Measurements from ENCODE around the gene MLPH. TPM values are rescaled to one million over a fixed set of nuclear protein-coding genes. Genes with fewer than 3 reads are reported as not detected.

The MLPH gene
- total and polyA plus RNA-seq, 2 of the 13 experiments (the other 11 are each of a cell fraction or from before 2014, with no cell fraction given) = 0.12 TPM; not detected in 1

DNA sequence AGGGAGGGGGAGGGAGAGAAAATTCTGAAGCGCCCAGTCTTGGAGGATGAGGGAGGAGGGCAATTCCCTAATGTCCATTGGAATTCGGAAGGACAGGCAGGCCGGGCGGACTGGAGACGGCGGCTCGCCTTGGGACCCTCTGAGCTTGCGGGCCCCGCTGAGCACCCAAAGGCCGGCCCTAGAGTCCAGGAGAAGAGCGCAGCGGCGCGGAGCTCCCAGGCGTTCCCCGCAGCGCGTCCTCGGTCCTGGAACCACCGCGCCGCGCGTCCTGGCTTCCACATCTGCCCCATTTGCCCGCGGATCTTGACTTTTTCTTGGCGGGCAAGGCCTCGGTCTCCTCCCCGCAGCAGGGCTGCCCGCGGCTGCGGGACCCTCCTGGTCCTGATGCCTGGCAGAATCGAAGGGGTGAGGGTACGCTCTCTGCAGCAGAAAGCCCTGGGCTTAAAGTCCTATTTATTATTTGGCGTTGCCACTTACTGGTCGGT is 675 bp upstream of the MLPH start:
- BruUV-seq (replicated peaks) = no TSS peak
- Histone ChIP-seq H4K20me1 (ENCODE audit: insufficient read depth, low read length) (no peaks in the 10 kb centered on the region), H2AFZ (ENCODE audit: low read length) (no peak overlapping the region), H3K4me1 (ENCODE audit: insufficient read depth, low read length) (peaks cover 11% of the 10 kb centered on the region; the same call in 1 of the 2 replicates), H3K9me3 (ENCODE audit: low read length) (peaks cover 12% of the 10 kb centered on the region), H3K79me2 (ENCODE audit: insufficient read depth, low read length) (no peaks in the 10 kb centered on the region), H3K27me3 (ENCODE audit: control insufficient read depth in 1 of 2, insufficient read depth in 2 of 2, low read length in 2 of 2) (peaks cover 0 to 50% of the 10 kb centered on the region in 2 experiments; a peak in 4 of 5 replicates), H3K27ac (ENCODE audit: extremely low read length, insufficient read depth, low read length) (no peak overlapping the region), H3K9ac (ENCODE audit: insufficient read depth, low read depth, low read length) (no peak overlapping the region), H3K4me3 (replicated peaks in 1 of 3; ENCODE audit: insufficient read depth in 1 of 3, low read depth in 2 of 3, low read length in 3 of 3) (no peak overlapping the region), H3K4me2 (ENCODE audit: low read depth, low read length) (no peak overlapping the region), H3K36me3 (replicated peaks in 1 of 2; ENCODE audit: control insufficient read depth in 1 of 2, insufficient read depth in 2 of 2, low read length in 2 of 2) (no peaks in the 10 kb centered on the region)
- POLR2A ChIA-PET = no interaction called here
- intact Hi-C loops (cut with micrococcal nuclease; ENCODE audit: unreplicated experiment) = no loop called here
- DNase-seq (ENCODE audit: low spot score) = no peak
- FAIRE-seq = no peak
- CTCF ChIA-PET (ENCODE audit: low intra/inter-chr PET ratio, low total read pairs) = no interaction called here
- TF ChIP-seq CEBPB (IDR thresholded peaks at IDR 0.05; ENCODE audit: borderline replicate concordance, low read depth, low read length) (no peak), AKAP8 (CRISPR knock-in tag; IDR thresholded peaks at IDR 0.05) (no peak), ZNF136 (CRISPR knock-in tag; IDR thresholded peaks at IDR 0.05; ENCODE audit: low read depth) (no peak), POLR2G (IDR thresholded peaks at IDR 0.05; ENCODE audit: low read depth, low read length) (no peak), ZNF431 (CRISPR knock-in tag; IDR thresholded peaks at IDR 0.05; ENCODE audit: borderline replicate concordance, low read depth) (no peak), MED8 (CRISPR knock-in tag; IDR thresholded peaks at IDR 0.05; ENCODE audit: insufficient replicate concordance) (no peak), MYNN (CRISPR knock-in tag; IDR thresholded peaks at IDR 0.05; ENCODE audit: low read depth) (no peak), CBX1 (IDR thresholded peaks at IDR 0.05; ENCODE audit: low read depth) (no peak), ZNF207 (IDR thresholded peaks at IDR 0.05; ENCODE audit: borderline replicate concordance) (no peak), ZNF615 (CRISPR knock-in tag; IDR thresholded peaks at IDR 0.05; ENCODE audit: borderline replicate concordance) (no peak), ZNF432 (CRISPR knock-in tag; IDR thresholded peaks at IDR 0.05; ENCODE audit: borderline replicate concordance) (no peak)
- TF ChIP-seq, protein P1, sequence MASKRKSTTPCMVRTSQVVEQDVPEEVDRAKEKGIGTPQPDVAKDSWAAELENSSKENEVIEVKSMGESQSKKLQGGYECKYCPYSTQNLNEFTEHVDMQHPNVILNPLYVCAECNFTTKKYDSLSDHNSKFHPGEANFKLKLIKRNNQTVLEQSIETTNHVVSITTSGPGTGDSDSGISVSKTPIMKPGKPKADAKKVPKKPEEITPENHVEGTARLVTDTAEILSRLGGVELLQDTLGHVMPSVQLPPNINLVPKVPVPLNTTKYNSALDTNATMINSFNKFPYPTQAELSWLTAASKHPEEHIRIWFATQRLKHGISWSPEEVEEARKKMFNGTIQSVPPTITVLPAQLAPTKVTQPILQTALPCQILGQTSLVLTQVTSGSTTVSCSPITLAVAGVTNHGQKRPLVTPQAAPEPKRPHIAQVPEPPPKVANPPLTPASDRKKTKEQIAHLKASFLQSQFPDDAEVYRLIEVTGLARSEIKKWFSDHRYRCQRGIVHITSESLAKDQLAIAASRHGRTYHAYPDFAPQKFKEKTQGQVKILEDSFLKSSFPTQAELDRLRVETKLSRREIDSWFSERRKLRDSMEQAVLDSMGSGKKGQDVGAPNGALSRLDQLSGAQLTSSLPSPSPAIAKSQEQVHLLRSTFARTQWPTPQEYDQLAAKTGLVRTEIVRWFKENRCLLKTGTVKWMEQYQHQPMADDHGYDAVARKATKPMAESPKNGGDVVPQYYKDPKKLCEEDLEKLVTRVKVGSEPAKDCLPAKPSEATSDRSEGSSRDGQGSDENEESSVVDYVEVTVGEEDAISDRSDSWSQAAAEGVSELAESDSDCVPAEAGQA (IDR thresholded peaks at IDR 0.05; ENCODE audit: low read depth) = no peak
- TF ChIP-seq, protein P1 (CRISPR knock-in tag; IDR thresholded peaks at IDR 0.05; ENCODE audit: borderline replicate concordance) = no peak
- in situ Hi-C loops (cut with HindIII; ENCODE audit: extremely low pct_ligation_motif_present, low pct_unique_long_range_greater_than_20kb) = no loop called here
- WGBS (ENCODE audit: low lambda C conversion rate) = 84% methylated on average over 35 of the region's 36 CpGs
- no peak for ATAC-seq
